Erythroblast (primary cell): Measurements from ENCODE around the gene STRIP1.

Experiments
- GATA1 ChIP-seq: IDR thresholded peaks from 2 replicates; pipeline ENCODE4 v1.6.1; 2011; ENCODE audit warnings: low read depth, mild to moderate bottlenecking, control low read depth, low read length, moderate library complexity
- POLR2A ChIP-seq: IDR thresholded peaks from 2 replicates; pipeline ENCODE4 v1.6.1; 2011; ENCODE audit warnings: mild to moderate bottlenecking, low read length

- TF ChIP-seq POLR2A (no peak), GATA1 (no peak)
Measured at GRCh38 chr1:110032327-110032726, 2.1 kb upstream of the STRIP1 start.
